Endothelial cell of umbilical vein (primary cell): ENCODE data around the gene CORO6. TPM values are rescaled to one million over a fixed set of nuclear protein-coding genes. Genes with fewer than 3 reads are reported as not detected.

ENCODE experiments used
- BruUV-seq: library from RNA; stranded (reverse); fragments of 400-500 nt; replicated peaks from 2 replicates; lab custom pipeline; 2021; lab: Mats Ljungman, UMichigan
- CTCF ChIA-PET: fragments of 300-600, 350-600 bp; sonication (Branson Sonifier 250); formaldehyde crosslinking; loops from one replicate; lab custom pipeline; 2021; ENCODE audit warnings: antibody characterized with exemption, inconsistent platforms; lab: Charles Lee
- POLR2A ChIA-PET: fragments of 300-600, 350-600 bp; sonication (Branson Sonifier 250); formaldehyde crosslinking; loops from one replicate; lab custom pipeline; 2021; ENCODE audit warnings: antibody characterized with exemption, inconsistent platforms; lab: Charles Lee
- DNase-seq: peaks from one replicate; pipeline ENCODE4 v3.0.0-alpha.2; 2011; ENCODE audit warnings: low read depth, low spot score
- FAIRE-seq: peaks from 2 replicates; lab custom pipeline; 2011; peaks lifted over from hg19 to GRCh38; lab: Jason Lieb, UNC
- H2AFZ ChIP-seq: 2 replicates; pipeline ENCODE4 v1.6.0; 2012; ENCODE audit warnings: low read depth, low read length, control low read depth, inconsistent platforms
- H3K27ac ChIP-seq: 2 replicates; pipeline ENCODE4 v1.5.1; 2011; ENCODE audit warnings: low read depth, mild to moderate bottlenecking, control low read depth, low read length, moderate library complexity; ENCODE audit not compliant: insufficient read depth
- H3K27me3 ChIP-seq, 2 experiments: 2 replicates each; pipeline versions ENCODE4 v1.6.0 to v1.6.1; 2011; ENCODE audit warnings: low read length in 2 of 2, mixed read lengths in 1 of 2; ENCODE audit not compliant: control insufficient read depth in 2 of 2, insufficient read depth in 2 of 2
- H3K36me3 ChIP-seq, 2 experiments: 2 replicates in 1 of 2; 3 replicates in 1 of 2; pipeline ENCODE4 v1.5.1; 2011; ENCODE audit warnings: low read length in 2 of 2, mild to moderate bottlenecking in 1 of 2, moderate library complexity in 1 of 2; ENCODE audit not compliant: control insufficient read depth in 2 of 2, insufficient read depth in 2 of 2; ENCODE audit errors: extremely low read depth in 1 of 2
- H3K4me1 ChIP-seq: 3 replicates; pipeline ENCODE4 v1.5.1; 2011; ENCODE audit warnings: mild to moderate bottlenecking, low read length; ENCODE audit not compliant: control insufficient read depth, insufficient read depth; ENCODE audit errors: extremely low read depth
- H3K4me2 ChIP-seq: 2 replicates; pipeline ENCODE4 v1.6.1; 2011; ENCODE audit warnings: low read length, control low read depth, mixed read lengths; ENCODE audit not compliant: insufficient read depth
- H3K4me3 ChIP-seq, 3 experiments: fragments of 200-600 bp in 1 of 3; sonication (generic), shearing (Covaris generic) in 1 of 3; replicated peaks in 1 of 3; 2 replicates each; pipeline ENCODE4 v1.5.1; 2011 to 2016; ENCODE audit warnings: control low read depth in 3 of 3, low read length in 3 of 3, mild to moderate bottlenecking in 2 of 3, inconsistent platforms in 1 of 3, low read depth in 1 of 3, moderate library complexity in 1 of 3; ENCODE audit not compliant: insufficient read depth in 1 of 3
- H3K79me2 ChIP-seq: 2 replicates; pipeline ENCODE4 v1.6.0; 2012; ENCODE audit warnings: low read length, inconsistent platforms; ENCODE audit not compliant: control insufficient read depth, insufficient read depth
- H3K9ac ChIP-seq: replicated peaks from 2 replicates; pipeline ENCODE3; 2011; ENCODE audit warnings: low read length, control low read depth; ENCODE audit not compliant: insufficient read depth; ENCODE audit errors: extremely low read depth
- H3K9me1 ChIP-seq: replicated peaks from 3 replicates; pipeline ENCODE4 v1.6.0; 2011; ENCODE audit warnings: mild to moderate bottlenecking, low read length; ENCODE audit not compliant: control insufficient read depth, insufficient read depth; ENCODE audit errors: extremely low read depth
- H3K9me3 ChIP-seq: replicated peaks from 2 replicates; pipeline ENCODE4 v1.5.1; 2012; ENCODE audit warnings: low read length, inconsistent platforms; ENCODE audit not compliant: control insufficient read depth, insufficient read depth
- H4K20me1 ChIP-seq: replicated peaks from 2 replicates; pipeline ENCODE3; 2011; ENCODE audit warnings: mild to moderate bottlenecking, low read length; ENCODE audit not compliant: control insufficient read depth, insufficient read depth; ENCODE audit errors: extremely low read depth
- EZH2 ChIP-seq: IDR thresholded peaks from 2 replicates; pipeline ENCODE4 v1.6.1; 2012; ENCODE audit warnings: borderline replicate concordance, low read depth, mild to moderate bottlenecking, moderate library complexity, low read length, inconsistent platforms; ENCODE audit not compliant: severe bottlenecking
- FOS ChIP-seq: IDR thresholded peaks from 2 replicates; pipeline ENCODE4 v1.6.1; 2011; ENCODE audit warnings: mild to moderate bottlenecking, low read length, moderate library complexity, borderline replicate concordance; ENCODE audit not compliant: insufficient read depth
- GATA2 ChIP-seq: IDR thresholded peaks from 2 replicates; pipeline ENCODE4 v1.7.0; 2011; ENCODE audit warnings: low read depth, mild to moderate bottlenecking, moderate library complexity, mixed read lengths, low read length; ENCODE audit not compliant: insufficient read length, insufficient read depth
- JUN ChIP-seq: IDR thresholded peaks from 2 replicates; pipeline ENCODE4 v1.6.1; 2011; ENCODE audit warnings: borderline replicate concordance, low read depth; ENCODE audit not compliant: insufficient read length, insufficient read depth
- MYC ChIP-seq: IDR thresholded peaks from one replicate; pipeline ENCODE4 v1.6.1; 2011; ENCODE audit warnings: mild to moderate bottlenecking, low read depth, low read length
- POLR2A ChIP-seq: IDR thresholded peaks from 2 replicates; pipeline ENCODE4 v1.6.1; 2012; ENCODE audit warnings: low read depth, mild to moderate bottlenecking, control low read depth, low read length
- POLR2AphosphoS5 ChIP-seq: IDR thresholded peaks from 2 replicates; pipeline ENCODE4 v1.6.1; 2012; ENCODE audit warnings: low read depth, mild to moderate bottlenecking, control low read depth, low read length, moderate library complexity; ENCODE audit not compliant: insufficient read depth
- dilution Hi-C: fragments of 300-500 bp; cut with MboI; formaldehyde crosslinking; loops from one replicate; pipeline ENCODE4 v1.15.0; 2019; ENCODE audit warnings: low sequenced_read_pairs; ENCODE audit not compliant: extremely low pct_ligation_motif_present
- intact Hi-C: fragments of 100-400 bp; cut with micrococcal nuclease; formaldehyde crosslinking; loops from one replicate; pipeline ENCODE4 v1.10.0; 2022
- polyA plus RNA-seq, 4 experiments: library from polyadenylated mRNA; depleted of rRNA in 3 of 4; stranded (reverse) in 3 of 4; unstranded in 1 of 4; fragments of >200 nt; gene quantifications; 2 replicates each; pipeline versions ENCODE4 v1.2.1 to v1.2.3, GENCODE V29; 2011 to 2012; ENCODE audit warnings: missing spikeins in 1 of 4
- total RNA-seq: library from RNA; stranded (reverse); gene quantifications from 2 replicates; pipeline ENCODE4 v1.2.3, GENCODE V29; 2021
- TF ChIP-seq, protein P1 (sequence below): IDR thresholded peaks from 2 replicates; pipeline ENCODE4 v1.6.1; 2011; ENCODE audit not compliant: insufficient read depth, insufficient read length
- TF ChIP-seq, protein P2 (sequence below), 2 donors: IDR thresholded peaks; 1 replicate in 1 of 2; 2 replicates in 1 of 2; pipeline ENCODE4 v1.5.1; 2011; ENCODE audit warnings: low read length in 2 of 2, mild to moderate bottlenecking in 2 of 2, moderate library complexity in 2 of 2, control low read depth in 1 of 2, inconsistent platforms in 1 of 2, low read depth in 1 of 2; ENCODE audit not compliant: insufficient read depth in 1 of 2; ENCODE audit errors: extremely low read depth in 1 of 2

Gene CORO6
- total and polyA plus RNA-seq, 2 donors (not counting 3 experiments of a cell fraction or from before 2014, with no cell fraction given), result 10.7 to 14.7 TPM

- dilution Hi-C loops, result no loop called here
These were observed 48.6 kb downstream of the CORO6 start for GRCh38 chr17:29573871-29574731.

GRCh38 chr17:29573558-29573869, 49.2 kb downstream of the CORO6 start:
- Histone ChIP-seq H3K4me3 (no peak overlapping the region), H3K27me3 (no peaks in the 10 kb centered on the region), H3K4me2 (no peak overlapping the region), H2AFZ (no peak overlapping the region), H3K4me1 (peaks cover 12% of the 10 kb centered on the region), H3K79me2 (no peaks in the 10 kb centered on the region), H3K36me3 (peaks cover 8 to 47% of the 10 kb centered on the region in 2 experiments), H3K9ac (no peak overlapping the region), H3K9me3 (no peaks in the 10 kb centered on the region), H3K9me1 (no peaks in the 10 kb centered on the region), H4K20me1 (no peaks in the 10 kb centered on the region), H3K27ac (no peak overlapping the region)
- no peak for TF ChIP-seq MYC
- TF ChIP-seq POLR2AphosphoS5, result no peak
- TF ChIP-seq, protein P1, sequence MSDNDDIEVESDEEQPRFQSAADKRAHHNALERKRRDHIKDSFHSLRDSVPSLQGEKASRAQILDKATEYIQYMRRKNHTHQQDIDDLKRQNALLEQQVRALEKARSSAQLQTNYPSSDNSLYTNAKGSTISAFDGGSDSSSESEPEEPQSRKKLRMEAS, result no peak
- no peak for TF ChIP-seq EZH2
- TF ChIP-seq FOS, result no peak
- TF ChIP-seq POLR2A, result no peak
- TF ChIP-seq GATA2, result no peak
- TF ChIP-seq, protein P2, sequence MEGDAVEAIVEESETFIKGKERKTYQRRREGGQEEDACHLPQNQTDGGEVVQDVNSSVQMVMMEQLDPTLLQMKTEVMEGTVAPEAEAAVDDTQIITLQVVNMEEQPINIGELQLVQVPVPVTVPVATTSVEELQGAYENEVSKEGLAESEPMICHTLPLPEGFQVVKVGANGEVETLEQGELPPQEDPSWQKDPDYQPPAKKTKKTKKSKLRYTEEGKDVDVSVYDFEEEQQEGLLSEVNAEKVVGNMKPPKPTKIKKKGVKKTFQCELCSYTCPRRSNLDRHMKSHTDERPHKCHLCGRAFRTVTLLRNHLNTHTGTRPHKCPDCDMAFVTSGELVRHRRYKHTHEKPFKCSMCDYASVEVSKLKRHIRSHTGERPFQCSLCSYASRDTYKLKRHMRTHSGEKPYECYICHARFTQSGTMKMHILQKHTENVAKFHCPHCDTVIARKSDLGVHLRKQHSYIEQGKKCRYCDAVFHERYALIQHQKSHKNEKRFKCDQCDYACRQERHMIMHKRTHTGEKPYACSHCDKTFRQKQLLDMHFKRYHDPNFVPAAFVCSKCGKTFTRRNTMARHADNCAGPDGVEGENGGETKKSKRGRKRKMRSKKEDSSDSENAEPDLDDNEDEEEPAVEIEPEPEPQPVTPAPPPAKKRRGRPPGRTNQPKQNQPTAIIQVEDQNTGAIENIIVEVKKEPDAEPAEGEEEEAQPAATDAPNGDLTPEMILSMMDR (IDR thresholded peaks at IDR 0.05; ENCODE audit: extremely low read depth in 1 of 2, insufficient read depth in 1 of 2, low read depth in 1 of 2, low read length in 2 of 2), result no peak
- TF ChIP-seq JUN, result no peak
- intact Hi-C loops (loop anchor here (1.0 kb wide), 1 partner anchor 203 kb away; no protein-coding TSS in a partner anchor), dilution Hi-C loops (no loop called here)
- no peak for FAIRE-seq
- POLR2A ChIA-PET, result no interaction called here
- CTCF ChIA-PET, result interaction anchor here (1.0 to 8.8 kb wide), 6 partner anchors 18 to 203 kb away, joined by 3 to 105 read pairs (median 14); partner anchors contain the start of gene ANKRD13B
- TSS peak; percentile 39 for BruUV-seq
- no peak for DNase-seq

More at GRCh38 chr17:29573871-29574731, 48.6 kb downstream of the CORO6 start:
- intact Hi-C loops, result loop anchor here (1.0 kb wide), 1 partner anchor 204 kb away; no protein-coding TSS in a partner anchor
- no peak for FAIRE-seq
- no peaks in the 10 kb centered on the region for H3K9me1 ChIP-seq
- no peak overlapping the region for H2AFZ ChIP-seq
- H4K20me1 ChIP-seq, result no peaks in the 10 kb centered on the region
- H3K4me2 ChIP-seq, result no peak overlapping the region
- peaks cover 9% of the 10 kb centered on the region for H3K4me1 ChIP-seq
- no TSS peak for BruUV-seq
- no peak overlapping the region for H3K27ac ChIP-seq
- no peak overlapping the region for H3K9ac ChIP-seq
- no peak for TF ChIP-seq GATA2
- no peak for TF ChIP-seq EZH2
- H3K9me3 ChIP-seq, result no peaks in the 10 kb centered on the region
- H3K36me3 ChIP-seq, result peaks cover 12 to 51% of the 10 kb centered on the region in 2 experiments
- H3K4me3 ChIP-seq, result no peak overlapping the region
- H3K27me3 ChIP-seq, result no peaks in the 10 kb centered on the region
- no peak for DNase-seq
- ChIA-PET CTCF (interaction anchor here (0.6 to 9.4 kb wide), 9 partner anchors 12 to 234 kb away, joined by 3 to 152 read pairs (median 6); partner anchors contain the start of gene ANKRD13B), POLR2A (no interaction called here)
- no peaks in the 10 kb centered on the region for H3K79me2 ChIP-seq
